IMR-90 (cell line): Measurements from ENCODE around the gene ELMO1. TPM values are rescaled to one million over a fixed set of nuclear protein-coding genes. Genes with fewer than 3 reads are reported as not detected.

ENCODE experiments used
- ATAC-seq: fragments of 200-7000 bp; cut with Tn5 transposase; 2 replicates; pipeline ENCODE4 v1.9.1; 2020; ENCODE audit warnings: low read depth, mild to moderate bottlenecking, moderate library complexity
- BruUV-seq: library from RNA; stranded (reverse); fragments of 400-500 nt; replicated peaks from 2 replicates; lab custom pipeline; 2021; lab: Mats Ljungman, UMichigan
- CTCF ChIA-PET: fragments of 300-600 bp; formaldehyde crosslinking; extraction: SDS; loops from one replicate; lab custom pipeline; 2021; ENCODE audit warnings: antibody characterized with exemption; lab: Yijun Ruan, JAX
- POLR2A ChIA-PET: fragments of 300-600 bp; sonication (Branson Sonifier 250); formaldehyde crosslinking; loops from one replicate; lab custom pipeline; 2022; ENCODE audit warnings: antibody characterized with exemption; ENCODE audit not compliant: unreplicated experiment; lab: Charles Lee
- DNase-seq: peaks from one replicate; pipeline ENCODE4 v3.0.0; 2013
- H2AFZ ChIP-seq: replicated peaks from 2 replicates; pipeline ENCODE3; 2013; ENCODE audit warnings: low read length, mild to moderate bottlenecking; ENCODE audit not compliant: poor library complexity
- H2AK5ac ChIP-seq: 2 replicates; pipeline ENCODE4 v1.6.1; 2013; ENCODE audit warnings: low read depth, low read length, inconsistent platforms
- H2AK9ac ChIP-seq: replicated peaks from 2 replicates; pipeline ENCODE3; 2013; ENCODE audit warnings: mild to moderate bottlenecking, low read depth, low read length, moderate library complexity; ENCODE audit not compliant: poor library complexity
- H2BK120ac ChIP-seq: 2 replicates; pipeline ENCODE4 v1.6.1; 2013; ENCODE audit warnings: low read depth, low read length, inconsistent platforms
- H2BK15ac ChIP-seq: 3 replicates; pipeline ENCODE4 v1.6.1; 2013; ENCODE audit warnings: low read depth, low read length, inconsistent platforms
- H2BK20ac ChIP-seq: 2 replicates; pipeline ENCODE4 v1.6.1; 2013; ENCODE audit warnings: low read depth, mild to moderate bottlenecking, inconsistent platforms, low read length, moderate library complexity
- H2BK5ac ChIP-seq: 2 replicates; pipeline ENCODE4 v1.6.1; 2013; ENCODE audit warnings: mild to moderate bottlenecking, low read depth, low read length, inconsistent platforms; ENCODE audit not compliant: poor library complexity, severe bottlenecking
- H3K14ac ChIP-seq: replicated peaks from 2 replicates; pipeline ENCODE4 v1.6.1; 2013; ENCODE audit warnings: low read depth, low read length, inconsistent platforms
- H3K18ac ChIP-seq: 2 replicates; pipeline ENCODE4 v1.6.1; 2013; ENCODE audit warnings: low read depth, low read length, control low read depth
- H3K23ac ChIP-seq: 2 replicates; pipeline ENCODE4 v1.6.1; 2013; ENCODE audit warnings: low read depth, low read length, inconsistent platforms
- H3K27ac ChIP-seq: 2 replicates; pipeline ENCODE4 v1.5.1; 2013; ENCODE audit warnings: mild to moderate bottlenecking, control low read depth, low read length; ENCODE audit not compliant: insufficient read depth
- H3K27me3 ChIP-seq: 2 replicates; pipeline ENCODE4 v1.6.1; 2013; ENCODE audit warnings: low read length; ENCODE audit not compliant: control insufficient read depth, insufficient read depth
- H3K36me3 ChIP-seq: 2 replicates; pipeline ENCODE4 v1.6.1; 2013; ENCODE audit warnings: low read length, mixed read lengths; ENCODE audit not compliant: control insufficient read depth, insufficient read depth
- H3K4ac ChIP-seq: 2 replicates; pipeline ENCODE4 v1.6.1; 2013; ENCODE audit warnings: low read depth, low read length, inconsistent platforms
- H3K4me1 ChIP-seq: 2 replicates; pipeline ENCODE4 v1.6.1; 2013; ENCODE audit warnings: low read length, mixed read lengths; ENCODE audit not compliant: control insufficient read depth, insufficient read depth
- H3K4me2 ChIP-seq: 2 replicates; pipeline ENCODE4 v1.6.1; 2013; ENCODE audit warnings: low read depth, mild to moderate bottlenecking, control low read depth, low read length, moderate library complexity
- H3K4me3 ChIP-seq: 2 replicates; pipeline ENCODE4 v1.5.1; 2013; ENCODE audit warnings: low read depth, mild to moderate bottlenecking, control low read depth, low read length, moderate library complexity; ENCODE audit not compliant: insufficient read depth
- H3K56ac ChIP-seq: 2 replicates; pipeline ENCODE4 v1.6.1; 2013; ENCODE audit warnings: low read length, inconsistent platforms; ENCODE audit not compliant: insufficient read depth; ENCODE audit errors: extremely low read depth
- H3K79me1 ChIP-seq, 2 experiments: 2 replicates each; pipeline ENCODE4 v1.6.1; 2013; ENCODE audit warnings: low read length in 2 of 2, inconsistent platforms in 1 of 2, low read depth in 1 of 2
- H3K9ac ChIP-seq: 2 replicates; pipeline ENCODE4 v1.6.1; 2013; ENCODE audit warnings: low read depth, low read length, control low read depth
- H3K9me1 ChIP-seq: 2 replicates; pipeline ENCODE4 v1.6.1; 2013; ENCODE audit warnings: low read length, inconsistent platforms; ENCODE audit not compliant: insufficient read depth
- H3K9me3 ChIP-seq: 2 replicates; pipeline ENCODE4 v1.6.1; 2013; ENCODE audit warnings: low read length; ENCODE audit not compliant: control insufficient read depth, insufficient read depth
- H4K20me1 ChIP-seq: 2 replicates; pipeline ENCODE4 v1.6.1; 2013; ENCODE audit warnings: low read length, inconsistent platforms; ENCODE audit not compliant: insufficient read depth
- H4K5ac ChIP-seq: 2 replicates; pipeline ENCODE4 v1.6.1; 2013; ENCODE audit warnings: mild to moderate bottlenecking, low read depth, low read length, control low read depth
- H4K8ac ChIP-seq, 2 experiments: 2 replicates each; pipeline ENCODE4 v1.6.1; 2013; ENCODE audit warnings: low read depth in 2 of 2, low read length in 2 of 2, control low read depth in 1 of 2, inconsistent platforms in 1 of 2
- H4K91ac ChIP-seq: 2 replicates; pipeline ENCODE4 v1.6.1; 2013; ENCODE audit warnings: low read depth, low read length, inconsistent platforms; ENCODE audit not compliant: insufficient read depth
- MAFK ChIP-seq: IDR thresholded peaks from 2 replicates; pipeline ENCODE4 v1.6.1; 2012; ENCODE audit warnings: low read depth, low read length, improper control_type of control experiment
- POLR2A ChIP-seq: IDR thresholded peaks from 2 replicates; pipeline ENCODE4 v1.6.1; 2012; ENCODE audit warnings: mild to moderate bottlenecking, low read depth, low read length
- RCOR1 ChIP-seq: IDR thresholded peaks from 2 replicates; pipeline ENCODE4 v1.6.1; 2012; ENCODE audit warnings: mild to moderate bottlenecking, low read length, improper control_type of control experiment; ENCODE audit not compliant: insufficient replicate concordance
- RFX5 ChIP-seq: IDR thresholded peaks from 2 replicates; pipeline ENCODE4 v1.8.0; 2012; ENCODE audit warnings: low read depth, mild to moderate bottlenecking, low read length, moderate library complexity
- SMC3 ChIP-seq: fragments of 150-350 bp; IDR thresholded peaks from 2 replicates; pipeline ENCODE4 v1.6.1; 2016; ENCODE audit warnings: low read depth, mild to moderate bottlenecking, antibody characterized with exemption, low read length, moderate library complexity
- WGBS, 2 experiments: methylation state at CpG; one replicate each; pipeline versions ENCODE4 v1.1.5 to v1.1.7; 2013; ENCODE audit warnings: missing lambda C conversion rate in 2 of 2; ENCODE audit not compliant: insufficient read length in 1 of 2; ENCODE audit errors: extremely low coverage in 2 of 2; 5-methylcytosine and 5-hydroxymethylcytosine counted together
- dilution Hi-C: fragments of 300-500 bp; cut with HindIII; formaldehyde crosslinking; loops from one replicate; pipeline ENCODE4 v1.14.3; 2018; ENCODE audit warnings: low sequenced_read_pairs; ENCODE audit not compliant: unreplicated experiment
- in situ Hi-C: fragments of 300-500 bp; cut with MboI; formaldehyde crosslinking; loops from 3 replicates; pipeline ENCODE4 v1.14.3; 2019; ENCODE audit warnings: low sequenced_read_pairs, inconsistent platforms, mixed read lengths
- intact Hi-C: fragments of 100-400 bp; cut with micrococcal nuclease; formaldehyde crosslinking; loops from 2 replicates; pipeline ENCODE4 v1.10.0; 2022
- polyA plus RNA-seq, 3 experiments: library from polyadenylated mRNA; depleted of rRNA; stranded (reverse); fragments of >200 nt; gene quantifications; 2 replicates each; pipeline ENCODE4 v1.2.3, GENCODE V29; 2012; ENCODE audit warnings: low replicate concordance in 1 of 3
- total RNA-seq: library from RNA; depleted of rRNA; stranded (reverse); fragments of >200 nt; gene quantifications from 2 replicates; pipeline ENCODE4 v1.2.3, GENCODE V29; 2012
- TF ChIP-seq, protein P1 (sequence below): fragments of 150-350 bp; IDR thresholded peaks from 2 replicates; pipeline ENCODE4 v1.6.1; 2017; ENCODE audit warnings: mild to moderate bottlenecking, antibody characterized with exemption, low read length, low read depth

The ELMO1 gene
- total and polyA plus RNA-seq, 2 of the 4 experiments (the other 2 are of a cell fraction), result 0.03 TPM; not detected in 1

DNA sequence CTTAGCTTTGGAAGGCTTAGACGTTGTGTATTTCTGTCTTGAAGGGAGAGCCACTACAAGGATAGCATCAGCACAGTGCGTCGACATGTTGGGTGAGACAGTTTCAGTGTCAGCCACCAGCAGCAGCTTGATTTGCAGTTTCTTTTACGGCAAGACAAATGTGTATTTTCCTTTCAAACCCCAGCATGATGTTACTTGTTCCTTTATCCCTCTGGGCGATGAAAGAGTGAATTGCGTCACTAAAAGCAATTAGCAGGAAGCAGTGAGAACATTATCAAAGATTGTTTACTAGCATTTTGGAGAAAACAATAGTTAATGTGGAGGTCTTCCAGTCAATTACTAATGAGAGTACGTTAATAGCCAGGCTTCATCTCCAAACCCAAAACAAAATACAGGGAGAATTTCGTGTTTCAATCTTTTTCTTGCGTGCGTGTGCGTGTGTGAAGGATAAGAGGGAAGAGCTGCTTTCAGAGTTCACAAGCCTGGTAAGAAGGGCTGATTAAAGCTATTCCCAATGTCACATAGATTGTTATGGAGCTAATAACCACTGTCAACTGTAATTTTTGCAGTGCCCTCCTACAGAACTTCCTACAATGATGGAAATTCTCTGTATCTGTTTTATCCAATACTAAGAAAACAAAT, 567.3 kb downstream of the ELMO1 start:
- Histone ChIP-seq H4K5ac (no peak overlapping the region), H3K27me3 (no peaks in the 10 kb centered on the region), H3K9ac (no peak overlapping the region), H2AFZ (no peak overlapping the region), H2AK9ac (no peak overlapping the region), H3K14ac (no peak overlapping the region), H3K79me1 (no peaks in the 10 kb centered on the region), H2AK5ac (no peak overlapping the region), H4K20me1 (no peaks in the 10 kb centered on the region), H4K8ac (no peak overlapping the region), H2BK120ac (no peak overlapping the region), H4K91ac (no peak overlapping the region), H2BK15ac (no peak overlapping the region), H2BK5ac (no peak overlapping the region), H3K9me1 (no peaks in the 10 kb centered on the region), H3K18ac (no peak overlapping the region), H3K36me3 (no peaks in the 10 kb centered on the region), H3K4me1 (no peaks in the 10 kb centered on the region), H3K4ac (no peak overlapping the region), H3K9me3 (no peaks in the 10 kb centered on the region), H3K23ac (no peak overlapping the region), H3K4me3 (no peak overlapping the region), H2BK20ac (no peak overlapping the region), H3K56ac (no peak overlapping the region), H3K4me2 (no peak overlapping the region), H3K27ac (no peak overlapping the region)
- no TSS peak for BruUV-seq
- in situ Hi-C loops (no loop called here), dilution Hi-C loops (no loop called here), intact Hi-C loops (no loop called here)
- POLR2A ChIA-PET, result no interaction called here
- CTCF ChIA-PET, result interaction anchor here (1.0 kb wide), 1 partner anchor 65 kb away, joined by 3 read pairs; no protein-coding TSS in a partner anchor
- no peak for TF ChIP-seq RFX5
- TF ChIP-seq, protein P1, sequence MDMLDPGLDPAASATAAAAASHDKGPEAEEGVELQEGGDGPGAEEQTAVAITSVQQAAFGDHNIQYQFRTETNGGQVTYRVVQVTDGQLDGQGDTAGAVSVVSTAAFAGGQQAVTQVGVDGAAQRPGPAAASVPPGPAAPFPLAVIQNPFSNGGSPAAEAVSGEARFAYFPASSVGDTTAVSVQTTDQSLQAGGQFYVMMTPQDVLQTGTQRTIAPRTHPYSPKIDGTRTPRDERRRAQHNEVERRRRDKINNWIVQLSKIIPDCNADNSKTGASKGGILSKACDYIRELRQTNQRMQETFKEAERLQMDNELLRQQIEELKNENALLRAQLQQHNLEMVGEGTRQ, result no peak
- TF ChIP-seq SMC3, result no peak
- no peak for TF ChIP-seq POLR2A
- no peak for TF ChIP-seq MAFK
- TF ChIP-seq RCOR1, result no peak
- ATAC-seq, result no peak
- WGBS, 2 experiments, result 83% methylated on average over 2 of the region's 11 CpGs; no CpG with 5 or more reads in 1 of the 2 experiments
- no peak for DNase-seq
